Measurements from ENCODE around the gene OR11A1.

OR11A1 gene

GRCh38 chr6:29456971-29457370, at the start of gene OR11A1, which contains the start of gene OR2H1:
Gene OR11A1, minus strand, starts transcription at chr6:29457071. Its CDS starts 29,430 bp downstream, at chr6:29427641.
Gene OR2H1, plus strand, starts transcription at chr6:29457155. Its CDS starts 4,615 bp downstream, at chr6:29461770.
- DNase-seq, result no peak

- DNase-seq, result no peak
These were observed 49.7 kb upstream of the OR11A1 start for GRCh38 chr6:29506446-29507067.

- no peak for DNase-seq
These were observed 48.9 kb upstream of the OR11A1 start for GRCh38 chr6:29505808-29506207.

- DNase-seq, result no peak
These were observed 48.1 kb upstream of the OR11A1 start for GRCh38 chr6:29504961-29505360.

GRCh38 chr6:29502597-29502996, 45.7 kb upstream of the OR11A1 start:
- no peak for DNase-seq

- DNase-seq, result no peak
These were observed 45.3 kb upstream of the OR11A1 start for GRCh38 chr6:29502181-29502580.

- DNase-seq, result no peak
These were observed 44.2 kb upstream of the OR11A1 start for GRCh38 chr6:29501106-29501505.

- no peak for DNase-seq
These were observed 43.7 kb upstream of the OR11A1 start for GRCh38 chr6:29500594-29500993.

GRCh38 chr6:29499704-29500103, 42.8 kb upstream of the OR11A1 start:
- no peak for DNase-seq

GRCh38 chr6:29496961-29497360, 40.1 kb upstream of the OR11A1 start:
- no peak for DNase-seq

GRCh38 chr6:29495571-29495970, 38.7 kb upstream of the OR11A1 start:
- no peak for DNase-seq

- no peak for DNase-seq
These were observed 37.3 kb upstream of the OR11A1 start for GRCh38 chr6:29494131-29494530.

GRCh38 chr6:29493261-29493660, 36.4 kb upstream of the OR11A1 start:
- DNase-seq, result no peak

GRCh38 chr6:29491574-29491973, 34.7 kb upstream of the OR11A1 start:
- DNase-seq, result no peak

- no peak for DNase-seq
These were observed 33.7 kb upstream of the OR11A1 start for GRCh38 chr6:29490552-29490951.

GRCh38 chr6:29490055-29490454, 33.2 kb upstream of the OR11A1 start:
- DNase-seq, result no peak

GRCh38 chr6:29489286-29489685, 32.4 kb upstream of the OR11A1 start:
- DNase-seq, result no peak

GRCh38 chr6:29488874-29489273, 32.0 kb upstream of the OR11A1 start:
- no peak for DNase-seq

- DNase-seq, result no peak
These were observed 30.8 kb upstream of the OR11A1 start, which contains the start of gene MAS1L for GRCh38 chr6:29487660-29488059. Gene MAS1L, minus strand, starts transcription at chr6:29487956. Its CDS starts 54 bp downstream, at chr6:29487902.

GRCh38 chr6:29487131-29487530, 30.3 kb upstream of the OR11A1 start:
- no peak for DNase-seq

- no peak for DNase-seq
These were observed 29.7 kb upstream of the OR11A1 start for GRCh38 chr6:29486577-29486976.

- DNase-seq, result no peak
These were observed 26.9 kb upstream of the OR11A1 start for GRCh38 chr6:29483735-29484134.

GRCh38 chr6:29483186-29483585, 26.3 kb upstream of the OR11A1 start:
- DNase-seq, result no peak

- no peak for DNase-seq
These were observed 22.7 kb upstream of the OR11A1 start for GRCh38 chr6:29479560-29479959.

GRCh38 chr6:29478740-29479139, 21.9 kb upstream of the OR11A1 start:
- no peak for DNase-seq
